ENCODE results near the gene NFYC. TPM values are rescaled to one million over a fixed set of nuclear protein-coding genes. Genes with fewer than 3 reads are reported as not detected.

Gene NFYC
- polyA plus RNA-seq, 1 of the 3 experiments (the other 2 are of a cell fraction) = 72.4 TPM

- TF ChIP-seq, protein P1, sequence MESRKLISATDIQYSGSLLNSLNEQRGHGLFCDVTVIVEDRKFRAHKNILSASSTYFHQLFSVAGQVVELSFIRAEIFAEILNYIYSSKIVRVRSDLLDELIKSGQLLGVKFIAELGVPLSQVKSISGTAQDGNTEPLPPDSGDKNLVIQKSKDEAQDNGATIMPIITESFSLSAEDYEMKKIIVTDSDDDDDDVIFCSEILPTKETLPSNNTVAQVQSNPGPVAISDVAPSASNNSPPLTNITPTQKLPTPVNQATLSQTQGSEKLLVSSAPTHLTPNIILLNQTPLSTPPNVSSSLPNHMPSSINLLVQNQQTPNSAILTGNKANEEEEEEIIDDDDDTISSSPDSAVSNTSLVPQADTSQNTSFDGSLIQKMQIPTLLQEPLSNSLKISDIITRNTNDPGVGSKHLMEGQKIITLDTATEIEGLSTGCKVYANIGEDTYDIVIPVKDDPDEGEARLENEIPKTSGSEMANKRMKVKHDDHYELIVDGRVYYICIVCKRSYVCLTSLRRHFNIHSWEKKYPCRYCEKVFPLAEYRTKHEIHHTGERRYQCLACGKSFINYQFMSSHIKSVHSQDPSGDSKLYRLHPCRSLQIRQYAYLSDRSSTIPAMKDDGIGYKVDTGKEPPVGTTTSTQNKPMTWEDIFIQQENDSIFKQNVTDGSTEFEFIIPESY (IDR thresholded peaks at IDR 0.05; ENCODE audit: borderline replicate concordance, low read depth) = no peak
- TF ChIP-seq FOXM1 (IDR thresholded peaks at IDR 0.05; ENCODE audit: low read depth) (no peak), NFIC (IDR thresholded peaks at IDR 0.05; ENCODE audit: borderline replicate concordance) (no peak), POLR2AphosphoS5 (IDR thresholded peaks at IDR 0.05; ENCODE audit: low read depth, low read length) (no peak), NRF1 (IDR thresholded peaks at IDR 0.05; ENCODE audit: low read depth, low read length) (no peak), RFX5 (IDR thresholded peaks at IDR 0.05; ENCODE audit: low read length) (no peak)
Measured at GRCh38 chr1:40820251-40820797, 128.8 kb downstream of the NFYC start (continued).

Small RNAs within 50 kb of the gene (small RNA-seq; reads per million reads assigned to genes)
- gene MIR30C1 = 1.6 to 84.5 (median 41.9) reads per million in 7 experiments
- gene MIR30E = 955 to 39,700 (median 22,267) reads per million in 7 experiments
- 0 reads per million in 7 experiments for gene RN7SL326P

Other genes with a start within 250 kb of the NFYC start
- 1.7 and 2.1 TPM in 2 replicates for gene ZFP69B, start 241.2 kb upstream of the NFYC start, polyA plus RNA-seq (2012; rRNA removed)
- 1.9 and 2.2 TPM in 2 replicates for gene ZFP69, start 214.4 kb upstream of the NFYC start, polyA plus RNA-seq (2012; rRNA removed)
- 7.4 and 8.8 TPM in 2 replicates for gene EXO5, start 182.9 kb upstream of the NFYC start, polyA plus RNA-seq (2012; rRNA removed)
- gene ZNF684, start 160.1 kb upstream of the NFYC start, polyA plus RNA-seq (2012; rRNA removed) = 1.8 and 3.0 TPM in 2 replicates
- 1.9 and 2.9 TPM in 2 replicates for gene RIMS3, start 26.0 kb upstream of the NFYC start, polyA plus RNA-seq (2012; rRNA removed)
- 0.05 and 0.15 TPM in 2 replicates for gene KCNQ4, start 92.1 kb downstream of the NFYC start, polyA plus RNA-seq (2012; rRNA removed)
- 5.9 and 10.1 TPM in 2 replicates for gene CITED4, start 170.7 kb downstream of the NFYC start, polyA plus RNA-seq (2012; rRNA removed)

All from SK-N-SH (cell line).